HG02642 (cell line): Measurements from ENCODE around the gene PRKN.

Source experiments
- ATAC-seq: cut with Tn5 transposase; IDR thresholded peaks from one replicate; pipeline ENCODE4 v1.9.1; 2021; ENCODE audit warnings: mild to moderate bottlenecking; ENCODE audit not compliant: unreplicated experiment, poor library complexity

PRKN gene

GRCh38 chr6:161435748-161436070, 1291.9 kb downstream of the PRKN start:
- ATAC-seq: no peak

DNA sequence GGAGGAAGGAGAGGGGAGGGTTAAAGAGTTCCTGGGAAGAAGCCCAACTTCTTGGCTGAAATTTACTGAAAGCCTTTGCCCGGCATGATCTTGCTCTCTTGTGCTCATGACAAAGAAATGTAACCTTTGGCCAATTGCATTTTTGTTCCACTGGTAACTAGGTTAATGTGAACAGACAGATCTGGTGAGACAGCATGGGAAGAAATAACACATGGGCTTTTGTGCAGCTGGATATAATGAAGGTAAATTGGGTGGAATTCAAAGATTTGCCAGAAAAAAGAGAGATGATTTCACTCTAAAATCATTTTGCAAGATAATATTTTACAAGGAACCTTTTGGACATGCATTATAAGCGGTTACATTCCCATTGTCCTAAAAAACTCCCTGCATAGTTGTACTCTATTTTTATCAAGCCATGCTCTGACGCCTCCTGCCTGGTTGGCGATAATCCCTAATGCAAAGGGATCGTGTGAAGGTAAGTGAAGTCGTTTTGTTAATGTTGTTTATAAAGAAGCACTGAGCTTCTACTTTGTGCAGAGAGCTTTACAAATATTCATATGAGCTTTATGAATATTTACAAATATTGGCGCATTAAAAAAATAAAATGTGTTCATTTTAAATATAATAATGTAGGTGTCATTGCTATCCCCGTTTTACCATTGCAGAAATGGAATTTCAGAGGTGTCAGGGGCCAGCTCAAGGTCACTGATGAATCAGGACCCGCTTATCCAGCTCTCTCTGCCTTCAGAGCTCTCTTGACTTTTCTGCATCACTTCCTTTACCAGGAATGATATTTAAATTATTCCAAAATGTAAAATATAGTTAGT, 1292.4 kb downstream of the PRKN start:
- no peak for ATAC-seq

GRCh38 chr6:161434350-161434749, 1293.2 kb downstream of the PRKN start:
- ATAC-seq: no peak

DNA sequence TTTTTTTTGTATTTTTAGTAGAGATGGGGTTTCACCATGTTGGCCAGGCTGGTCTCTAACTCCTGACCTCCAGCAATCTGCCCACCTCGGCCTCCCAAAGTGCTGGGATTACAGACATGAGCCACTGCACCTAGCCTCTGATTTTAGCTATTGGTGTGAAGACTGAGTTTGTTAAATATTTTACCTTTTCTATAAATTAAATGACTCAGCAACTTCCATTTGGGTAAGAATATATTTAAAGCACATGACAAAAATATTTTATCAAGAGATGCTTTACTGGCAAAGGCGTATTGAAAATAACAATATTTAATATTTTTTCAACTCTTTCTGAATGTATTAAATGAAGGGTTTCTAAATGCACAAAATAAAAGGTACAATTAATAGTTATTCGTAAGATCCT, 1295.0 kb downstream of the PRKN start:
- ATAC-seq: no peak

DNA sequence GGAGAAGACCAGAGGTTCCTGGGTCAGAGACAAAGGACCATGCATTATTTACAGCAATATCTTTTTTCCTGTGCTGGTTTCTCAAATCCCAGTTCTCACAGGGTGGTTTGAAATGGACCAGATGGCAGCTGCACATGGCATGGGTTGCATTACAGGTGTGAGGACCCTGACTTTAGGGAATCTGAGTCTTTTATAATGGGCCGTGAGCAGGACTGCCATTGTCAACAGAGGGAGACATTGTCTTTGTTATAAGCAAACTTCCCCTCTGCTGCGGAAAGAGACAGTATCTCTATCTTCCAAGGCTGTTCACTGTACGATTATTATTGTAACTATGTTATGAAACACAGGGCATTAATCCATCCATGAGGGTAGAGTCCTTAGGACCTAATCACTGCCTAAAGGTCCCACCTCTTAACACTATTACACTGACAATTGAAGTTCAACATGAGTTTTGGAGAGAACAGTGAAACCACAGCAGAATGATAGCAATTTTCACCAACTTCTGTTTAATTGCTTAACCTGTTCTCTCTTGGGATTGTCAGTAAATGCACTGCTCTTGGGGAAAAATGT, 1297.6 kb downstream of the PRKN start:
- no peak for ATAC-seq

DNA sequence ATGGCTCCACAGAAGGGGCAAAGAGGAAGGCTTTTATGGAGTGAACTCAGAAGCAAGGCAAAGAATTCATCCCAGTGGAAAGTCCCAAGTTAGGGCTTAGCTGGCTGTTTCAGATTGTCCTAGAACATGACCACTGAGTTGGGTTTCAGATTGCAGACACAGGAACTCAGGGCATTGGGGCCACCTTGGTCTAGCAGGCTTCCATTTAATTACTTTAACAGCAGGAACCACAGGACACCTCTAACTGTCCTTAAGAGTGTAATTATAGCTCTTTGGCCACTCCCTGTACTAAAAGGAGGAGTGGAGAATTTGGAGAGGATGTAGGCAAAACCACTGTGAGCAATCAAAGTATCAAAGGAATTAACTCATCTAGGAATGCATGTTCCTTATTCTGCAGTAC, 1303.1 kb downstream of the PRKN start:
- no peak for ATAC-seq

DNA sequence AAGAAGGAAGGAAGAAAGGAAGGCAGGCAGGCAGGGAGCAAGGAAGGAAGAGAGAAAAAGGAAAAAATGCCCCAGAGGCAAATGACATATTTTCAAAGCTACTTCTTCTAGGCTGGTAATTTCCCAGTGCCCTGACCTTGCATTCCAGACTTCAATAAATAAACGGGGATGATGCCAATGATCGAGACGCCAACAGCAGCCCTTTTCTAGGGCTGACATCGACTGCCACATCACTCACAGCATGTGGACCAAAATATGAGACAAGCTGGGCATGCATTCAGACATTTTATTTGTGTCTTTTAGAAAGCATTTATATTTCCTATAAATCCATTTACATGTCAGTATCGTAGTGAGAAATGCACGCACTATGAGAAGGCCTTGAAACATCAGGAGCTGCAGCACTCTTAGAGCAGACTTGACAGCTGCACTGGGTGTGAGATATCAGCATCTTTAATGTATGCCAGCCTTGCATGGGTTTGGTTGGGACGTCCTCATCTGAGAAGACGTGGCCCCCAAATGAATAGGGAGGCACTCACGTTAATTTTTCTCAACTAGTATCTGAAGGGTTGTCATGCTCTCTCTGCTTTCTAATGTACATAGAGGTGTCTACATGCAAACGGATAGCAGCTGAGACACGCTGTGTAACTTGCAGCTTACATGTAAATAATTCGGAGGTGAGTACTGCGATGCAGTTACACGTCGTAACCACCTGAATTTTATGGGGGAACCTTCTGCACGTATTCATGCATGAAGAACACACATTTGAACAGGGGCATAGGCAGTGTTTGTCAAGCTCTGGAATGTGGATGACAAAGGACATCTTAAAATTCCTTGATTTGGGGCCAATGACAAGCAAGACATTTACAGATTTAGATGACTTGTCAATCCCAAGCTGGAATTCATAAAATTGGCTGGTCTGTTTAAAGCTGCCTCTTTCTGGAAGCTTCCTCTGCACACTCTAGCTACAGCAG, 1304.6 kb downstream of the PRKN start:
- no peak for ATAC-seq

DNA sequence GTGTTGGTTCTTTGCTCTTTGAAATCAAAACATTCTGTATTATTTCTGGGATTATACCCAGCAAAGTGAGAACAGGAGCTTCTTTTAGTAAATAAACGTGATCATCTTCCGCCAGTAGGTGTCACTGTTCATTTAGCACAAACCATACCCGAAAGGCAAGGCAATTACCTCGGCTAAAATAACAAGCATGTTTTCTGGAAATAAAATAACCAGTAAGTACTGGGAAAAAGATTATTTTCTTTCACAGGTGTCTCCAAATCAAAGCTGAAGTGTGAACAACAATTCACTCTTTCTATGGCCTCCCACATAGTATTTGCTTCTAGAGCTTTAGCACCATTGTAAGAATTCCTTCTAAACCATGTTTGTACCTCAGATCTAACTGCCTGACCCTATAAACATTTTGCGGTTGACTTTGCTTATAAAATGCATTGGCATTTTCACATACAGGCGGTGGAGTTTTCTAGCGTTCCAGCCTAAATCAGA, 1309.1 kb downstream of the PRKN start:
- ATAC-seq: no peak

DNA sequence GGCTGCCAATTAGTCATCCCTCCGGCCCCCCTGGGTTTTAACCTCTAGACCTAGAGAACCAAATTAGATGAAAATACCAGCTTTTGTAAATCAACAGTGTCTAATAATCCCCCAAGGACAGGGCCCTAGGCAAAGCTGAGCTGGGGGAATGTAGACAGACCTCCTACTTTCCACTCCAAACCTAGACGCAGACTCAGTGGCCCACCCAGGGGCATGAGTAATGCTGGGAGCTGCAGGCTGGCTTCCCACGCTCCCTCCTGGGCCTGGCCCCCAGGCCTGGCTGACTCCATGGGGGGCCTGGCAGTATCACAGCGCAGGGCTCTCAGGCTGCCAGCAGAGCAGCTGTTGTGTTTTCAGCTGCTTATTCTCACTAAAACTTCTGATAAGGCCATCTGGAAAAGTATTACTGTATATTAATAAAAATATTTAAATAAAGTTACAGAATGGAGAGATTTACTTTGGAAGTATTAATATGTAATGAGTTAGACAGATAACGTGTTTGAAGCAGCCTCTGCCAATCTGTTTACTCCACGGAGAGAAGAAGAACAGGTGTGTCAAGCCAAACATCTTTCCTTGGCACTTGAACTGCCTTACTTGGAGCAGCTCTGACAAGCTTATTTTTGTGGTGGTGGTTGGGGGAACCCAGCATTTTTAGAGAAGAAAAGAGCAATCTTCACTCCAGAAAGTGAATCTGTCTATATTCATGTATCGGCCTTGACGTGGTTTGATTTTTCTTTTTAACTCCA, 1309.7 kb downstream of the PRKN start:
- ATAC-seq: no peak

GRCh38 chr6:161415302-161415855, 1312.2 kb downstream of the PRKN start:
- no peak for ATAC-seq

- ATAC-seq: no peak
These were observed 1312.9 kb downstream of the PRKN start for GRCh38 chr6:161414707-161415106.

- ATAC-seq: no peak
These were observed 1313.4 kb downstream of the PRKN start for GRCh38 chr6:161414180-161414579.

GRCh38 chr6:161413355-161413771, 1314.2 kb downstream of the PRKN start:
- no peak for ATAC-seq

GRCh38 chr6:161412795-161413194, 1314.8 kb downstream of the PRKN start:
- no peak for ATAC-seq

DNA sequence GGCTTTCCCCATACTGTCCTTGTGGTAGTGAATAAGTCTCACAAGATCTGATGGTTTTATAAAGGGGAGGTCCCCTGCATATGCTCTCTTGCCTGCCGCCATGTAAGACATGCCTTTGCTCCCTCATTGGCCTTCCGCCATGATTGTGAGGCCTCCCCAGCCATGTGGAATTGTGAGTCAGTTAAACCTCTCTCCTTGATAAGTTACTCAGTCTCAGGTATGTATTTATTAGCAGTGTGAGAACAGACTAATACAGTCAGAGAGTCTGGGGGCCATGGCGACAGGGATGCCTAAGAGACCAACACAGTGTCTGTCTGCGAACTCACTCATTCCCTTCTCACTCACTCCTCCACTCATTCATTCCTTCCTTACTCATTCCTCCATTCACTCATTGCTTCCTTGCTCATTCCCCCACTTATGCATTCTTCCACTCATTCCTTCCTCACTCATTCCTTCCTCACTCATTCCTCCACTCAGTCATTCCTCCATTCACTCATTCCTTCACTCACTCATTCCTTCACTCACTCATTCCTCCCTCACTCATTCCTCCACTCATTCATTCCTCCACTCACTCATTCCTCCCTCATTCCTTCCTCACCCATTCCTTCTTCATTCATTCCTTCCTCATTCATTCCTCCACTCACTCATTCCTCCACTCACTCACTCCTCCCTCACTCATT, 1316.2 kb downstream of the PRKN start:
- no peak for ATAC-seq

- ATAC-seq: no peak
These were observed 1316.8 kb downstream of the PRKN start for GRCh38 chr6:161410736-161411135.

- ATAC-seq: no peak
These were observed 1317.5 kb downstream of the PRKN start for GRCh38 chr6:161410076-161410475.

DNA sequence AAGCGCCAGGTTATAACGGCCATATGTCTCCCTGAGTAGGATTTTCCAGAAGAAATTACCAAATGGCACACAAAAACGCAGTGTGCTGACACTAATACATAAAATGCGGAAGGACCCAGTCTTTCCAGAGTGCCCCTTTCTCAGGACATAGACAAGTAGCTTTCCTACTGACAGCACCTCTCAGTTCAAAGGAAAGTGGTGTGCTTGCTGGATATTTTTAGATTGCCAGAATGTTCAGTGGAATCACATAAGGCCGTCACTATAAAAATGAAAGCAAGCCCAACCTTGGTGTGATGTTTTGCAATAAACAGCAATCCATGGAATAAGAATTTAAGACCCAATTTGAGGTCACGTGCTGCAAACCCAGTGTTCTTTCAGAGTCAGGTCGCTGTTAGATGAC, 1318.2 kb downstream of the PRKN start:
- ATAC-seq: no peak

GRCh38 chr6:161408041-161408440, 1319.5 kb downstream of the PRKN start:
- no peak for ATAC-seq
